Sigmoid colon (tissue), 7 donors: Measurements from ENCODE around the gene RIMBP2. TPM values are rescaled to one million over a fixed set of nuclear protein-coding genes. Genes with fewer than 3 reads are reported as not detected.

Experiments
- DNase-seq: peaks from one replicate; pipeline ENCODE4 v3.0.0-alpha.2; 2019
- H3K27ac ChIP-seq, 4 donors: fragments of 200-600 bp; sonication (generic); one replicate each; pipeline ENCODE4 v1.5.1; 2016 to 2019; ENCODE audit warnings: mild to moderate bottlenecking in 1 of 4
- H3K27me3 ChIP-seq, 3 donors: fragments of 200-600 bp; sonication (generic); one replicate each; pipeline ENCODE4 v1.5.1; 2019; ENCODE audit warnings: mild to moderate bottlenecking in 1 of 3
- H3K36me3 ChIP-seq, 4 donors: fragments of 200-600 bp; sonication (generic); one replicate each; pipeline ENCODE4 v1.5.1; 2016 to 2019
- H3K4me1 ChIP-seq, 4 donors: fragments of 200-600 bp; sonication (generic); one replicate each; pipeline ENCODE4 v1.5.1; 2017 to 2019
- H3K4me3 ChIP-seq, 4 donors: fragments of 200-600 bp; sonication (generic); one replicate each; pipeline ENCODE4 v1.5.1; 2017 to 2019; ENCODE audit warnings: mild to moderate bottlenecking in 2 of 4, moderate library complexity in 1 of 4
- H3K9me3 ChIP-seq, 4 donors: fragments of 200-600 bp in 3 of 4; sonication (generic) in 3 of 4; one replicate each; pipeline versions ENCODE4 v1.5.1 to v1.6.1; 2013 to 2019
- EP300 ChIP-seq, 4 donors: sonication (generic); formaldehyde crosslinking; IDR thresholded peaks; one replicate each; pipeline ENCODE4 v1.6.1; 2017; ENCODE audit warnings: antibody characterized with exemption in 4 of 4
- POLR2A ChIP-seq, 2 donors: fragments of 450-650 bp; IDR thresholded peaks; one replicate each; pipeline ENCODE4 v1.6.1; 2016; ENCODE audit warnings: antibody characterized with exemption in 2 of 2, mild to moderate bottlenecking in 2 of 2, moderate library complexity in 2 of 2
- POLR2AphosphoS5 ChIP-seq, 4 donors: sonication (generic); formaldehyde crosslinking; IDR thresholded peaks; one replicate each; pipeline ENCODE4 v1.6.1; 2017; ENCODE audit warnings: antibody characterized with exemption in 4 of 4
- WGBS, 2 donors: extraction: QIAGEN DNeasy Blood & Tissue Kit; methylation state at CpG; one replicate each; pipeline ENCODE4 v1.1.7; 2013; 5-methylcytosine and 5-hydroxymethylcytosine counted together
- intact Hi-C: fragments of 100-400 bp; cut with DNase I; formaldehyde crosslinking; loops from one replicate; pipeline ENCODE4 v1.15.1; 2023
- polyA plus RNA-seq, 3 donors: library from polyadenylated mRNA; stranded (reverse); fragments of 200-250 nt; gene quantifications; one replicate each; pipeline ENCODE4 v1.2.3, GENCODE V29; 2013
- total RNA-seq, 4 donors: library from RNA; depleted of rRNA; stranded (reverse); fragments of >200 nt; gene quantifications; one replicate each; pipeline ENCODE4 v1.1.0, GENCODE V29; 2016
- TF ChIP-seq, protein P1 (sequence below), 4 experiments: fragments of 450-650 bp in 3 of 4; fragments of 200-600 bp in 1 of 4; IDR thresholded peaks; one replicate each; pipeline ENCODE4 v1.5.1; 2016 to 2019; ENCODE audit warnings: antibody characterized with exemption in 4 of 4, mild to moderate bottlenecking in 3 of 4, moderate library complexity in 2 of 4
- donor health status: healthy with polysubstance abuse.
- donor health status: Bipolar disorder and iron deficiency.
- donor health status: healthy.

The RIMBP2 gene
- total and polyA plus RNA-seq, 7 donors = under 0.01 to 5.5 (median 1.4) TPM

DNA sequence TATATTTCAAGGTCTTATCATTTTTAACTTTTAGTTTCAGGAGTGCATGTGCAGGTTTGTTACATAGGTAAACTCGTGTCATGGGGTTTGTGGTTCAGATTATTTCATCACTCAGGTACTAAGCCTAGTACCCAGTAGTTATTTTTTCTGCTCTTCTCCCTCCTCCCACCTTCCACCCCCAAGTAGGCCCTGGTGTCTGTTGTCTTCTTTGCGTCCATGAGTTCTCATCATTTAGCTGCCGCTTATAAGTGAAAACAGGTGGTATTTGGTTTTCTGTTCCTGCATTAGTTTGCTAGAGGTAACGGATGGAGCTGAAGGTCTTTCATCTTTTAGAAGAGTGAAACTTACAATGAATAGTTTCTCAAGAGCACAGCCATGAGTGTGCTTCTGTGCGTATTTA, 354.0 kb downstream of the RIMBP2 start:
- no peak for TF ChIP-seq POLR2A (IDR thresholded peaks at IDR 0.05)
- TF ChIP-seq EP300 (IDR thresholded peaks at IDR 0.05) = no peak
- TF ChIP-seq, protein P1, sequence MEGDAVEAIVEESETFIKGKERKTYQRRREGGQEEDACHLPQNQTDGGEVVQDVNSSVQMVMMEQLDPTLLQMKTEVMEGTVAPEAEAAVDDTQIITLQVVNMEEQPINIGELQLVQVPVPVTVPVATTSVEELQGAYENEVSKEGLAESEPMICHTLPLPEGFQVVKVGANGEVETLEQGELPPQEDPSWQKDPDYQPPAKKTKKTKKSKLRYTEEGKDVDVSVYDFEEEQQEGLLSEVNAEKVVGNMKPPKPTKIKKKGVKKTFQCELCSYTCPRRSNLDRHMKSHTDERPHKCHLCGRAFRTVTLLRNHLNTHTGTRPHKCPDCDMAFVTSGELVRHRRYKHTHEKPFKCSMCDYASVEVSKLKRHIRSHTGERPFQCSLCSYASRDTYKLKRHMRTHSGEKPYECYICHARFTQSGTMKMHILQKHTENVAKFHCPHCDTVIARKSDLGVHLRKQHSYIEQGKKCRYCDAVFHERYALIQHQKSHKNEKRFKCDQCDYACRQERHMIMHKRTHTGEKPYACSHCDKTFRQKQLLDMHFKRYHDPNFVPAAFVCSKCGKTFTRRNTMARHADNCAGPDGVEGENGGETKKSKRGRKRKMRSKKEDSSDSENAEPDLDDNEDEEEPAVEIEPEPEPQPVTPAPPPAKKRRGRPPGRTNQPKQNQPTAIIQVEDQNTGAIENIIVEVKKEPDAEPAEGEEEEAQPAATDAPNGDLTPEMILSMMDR (IDR thresholded peaks at IDR 0.05) = no peak
- TF ChIP-seq POLR2AphosphoS5 (IDR thresholded peaks at IDR 0.05) = no peak
- DNase-seq = no peak
- 86 to 88% methylated on average over 5 of the region's 5 CpGs for WGBS, 2 donors
- Histone ChIP-seq H3K27me3 (peaks cover 0 to 24% (median 9%) of the 10 kb centered on the region in 3 donors), H3K4me3 (no peak overlapping the region), H3K4me1 (no peaks in the 10 kb centered on the region), H3K9me3 (no peaks in the 10 kb centered on the region), H3K27ac (no peak overlapping the region), H3K36me3 (no peaks in the 10 kb centered on the region)
- intact Hi-C loops = no loop called here

DNA sequence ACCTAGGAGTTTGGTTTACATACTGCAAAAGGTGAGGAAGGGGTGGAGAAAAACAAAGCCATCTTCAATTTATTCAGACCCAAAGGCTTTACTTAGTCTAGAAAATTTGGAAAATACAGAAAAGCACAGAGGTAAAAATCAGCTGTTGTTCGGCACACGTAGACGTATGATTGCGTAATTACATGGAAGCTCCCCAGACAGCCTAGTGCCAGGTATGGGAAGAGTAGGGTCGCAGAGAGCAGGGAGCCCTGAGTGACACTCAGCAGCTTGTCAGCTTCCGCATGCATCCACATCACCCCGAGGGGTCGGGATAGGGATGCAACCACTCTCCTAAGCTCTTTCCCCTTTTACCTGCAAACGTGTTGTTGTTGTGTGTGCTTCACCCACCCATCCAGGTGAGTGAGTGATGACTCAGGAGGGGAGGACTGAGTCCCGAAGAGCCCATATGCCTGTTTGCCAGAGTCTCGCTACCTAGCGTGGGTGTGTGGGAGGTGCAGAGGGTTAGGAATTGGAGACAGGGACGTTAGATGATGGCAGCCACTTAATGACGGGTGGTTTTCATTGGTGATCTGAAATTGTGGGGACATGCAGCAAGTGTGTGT, 358.3 kb downstream of the RIMBP2 start:
- no peak for TF ChIP-seq POLR2A (IDR thresholded peaks at IDR 0.05)
- TF ChIP-seq, protein P1 (IDR thresholded peaks at IDR 0.05) = no peak
- H3K36me3 ChIP-seq = no peaks in the 10 kb centered on the region
- no peak overlapping the region for H3K4me3 ChIP-seq
- intact Hi-C loops = no loop called here
- no peak overlapping the region for H3K27ac ChIP-seq
- DNase-seq = no peak
- H3K9me3 ChIP-seq = no peaks in the 10 kb centered on the region
- WGBS, 2 donors = 65 to 67% methylated on average over 14 of the region's 14 CpGs
- H3K27me3 ChIP-seq = peaks cover 0 to 48% (median 9%) of the 10 kb centered on the region in 3 donors
- no peaks in the 10 kb centered on the region for H3K4me1 ChIP-seq

DNA sequence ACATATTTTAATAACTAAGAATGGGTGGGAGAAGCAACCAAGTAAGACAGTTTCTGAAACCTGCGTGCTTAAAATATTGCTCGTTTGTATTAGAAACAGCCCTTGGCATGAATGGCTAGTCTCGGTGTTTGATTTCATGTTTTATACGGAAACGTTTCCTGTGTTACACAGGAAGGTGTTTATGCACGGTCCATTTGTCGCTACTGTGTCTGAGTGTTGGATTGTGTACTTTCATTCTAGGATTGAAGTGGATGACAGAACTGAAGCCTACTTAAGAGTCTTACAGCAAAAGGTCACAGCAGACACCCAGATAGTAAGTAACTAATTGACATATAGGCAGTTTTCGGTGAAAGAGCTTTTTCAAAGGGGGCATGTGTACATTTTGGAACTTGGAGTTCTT, 358.9 kb downstream of the RIMBP2 start:
- Histone ChIP-seq H3K4me3 (no peak overlapping the region), H3K36me3 (no peaks in the 10 kb centered on the region), H3K27me3 (peaks cover 0 to 54% (median 9%) of the 10 kb centered on the region in 3 donors), H3K4me1 (no peaks in the 10 kb centered on the region), H3K27ac (no peak overlapping the region), H3K9me3 (no peaks in the 10 kb centered on the region)
- no peak for TF ChIP-seq POLR2A (IDR thresholded peaks at IDR 0.05)
- TF ChIP-seq EP300 (IDR thresholded peaks at IDR 0.05) = no peak
- TF ChIP-seq POLR2AphosphoS5 (IDR thresholded peaks at IDR 0.05) = no peak
- TF ChIP-seq, protein P1 (IDR thresholded peaks at IDR 0.05) = no peak
- WGBS, 2 donors = 69 to 72% methylated on average over 8 of the region's 8 CpGs
- DNase-seq = no peak
- intact Hi-C loops = no loop called here

DNA sequence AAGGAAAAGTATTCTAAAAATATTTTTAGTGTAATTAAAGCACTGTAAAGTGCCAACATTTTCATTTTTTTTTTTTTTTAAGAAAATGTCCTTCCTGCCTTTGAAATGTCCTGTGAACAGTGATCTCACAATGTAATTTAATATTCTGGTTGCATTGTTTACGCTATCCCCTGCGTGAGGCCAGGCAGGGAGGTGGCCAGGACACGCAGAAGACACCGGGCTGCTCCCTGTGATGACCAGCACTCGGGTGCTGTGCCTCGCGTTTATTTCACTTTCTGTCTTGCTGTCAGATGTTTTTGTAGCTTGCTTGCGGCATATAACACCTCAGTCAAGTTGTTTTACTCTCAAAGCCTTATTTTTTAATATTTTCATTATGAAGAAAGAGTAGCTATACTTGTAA, 359.9 kb downstream of the RIMBP2 start:
- H3K27me3 ChIP-seq = peaks cover 0 to 64% (median 9%) of the 10 kb centered on the region in 3 donors
- H3K4me1 ChIP-seq = no peaks in the 10 kb centered on the region
- WGBS, 2 donors = 53 to 63% methylated on average over 8 of the region's 8 CpGs
- H3K9me3 ChIP-seq = no peaks in the 10 kb centered on the region
- H3K4me3 ChIP-seq = no peak overlapping the region
- DNase-seq = no peak
- intact Hi-C loops = no loop called here
- H3K27ac ChIP-seq = no peak overlapping the region
- no peak for TF ChIP-seq POLR2AphosphoS5 (IDR thresholded peaks at IDR 0.05)
- no peaks in the 10 kb centered on the region for H3K36me3 ChIP-seq

DNA sequence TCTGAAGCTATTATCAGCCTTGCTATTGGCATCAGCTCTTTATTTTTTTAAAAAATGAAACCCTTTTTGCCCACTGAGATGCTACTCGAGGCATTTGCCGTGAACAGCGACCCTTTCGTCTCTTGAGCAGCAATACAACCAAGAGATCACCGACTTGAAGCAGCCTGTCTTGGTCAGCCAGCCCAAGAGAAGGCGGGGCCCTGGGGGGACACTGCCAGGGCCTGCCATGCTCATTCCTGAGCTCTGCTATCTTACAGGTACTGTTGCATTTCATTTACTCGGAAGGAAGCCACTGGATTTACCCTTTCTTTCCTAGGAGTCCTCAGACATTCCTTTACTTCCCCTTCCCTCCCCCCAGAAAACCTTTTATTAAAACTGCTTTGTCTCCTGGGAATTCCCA, 361.7 kb downstream of the RIMBP2 start:
- no peaks in the 10 kb centered on the region for H3K9me3 ChIP-seq

More for the DNA sequence above, 361.7 kb downstream of the RIMBP2 start:
- intact Hi-C loops = no loop called here
- Histone ChIP-seq H3K36me3 (no peaks in the 10 kb centered on the region), H3K4me1 (no peaks in the 10 kb centered on the region), H3K4me3 (no peak overlapping the region), H3K27ac (no peak overlapping the region), H3K27me3 (peaks cover 0 to 70% (median 9%) of the 10 kb centered on the region in 3 donors)
- no peak for DNase-seq
- TF ChIP-seq POLR2AphosphoS5 (IDR thresholded peaks at IDR 0.05) = no peak
- TF ChIP-seq POLR2A (IDR thresholded peaks at IDR 0.05) = no peak
- TF ChIP-seq, protein P1 (IDR thresholded peaks at IDR 0.05) = no peak
- TF ChIP-seq EP300 (IDR thresholded peaks at IDR 0.05) = no peak
- WGBS, 2 donors = 67 to 74% methylated on average over 7 of the region's 7 CpGs
